Fibroblast of skin of right biceps (primary cell): ENCODE measurements around the gene CDK6.

Experiments used
- DNase-seq: peaks from one replicate; pipeline ENCODE4 v3.0.0-alpha.2; 2013

CDK6 gene

DNA sequence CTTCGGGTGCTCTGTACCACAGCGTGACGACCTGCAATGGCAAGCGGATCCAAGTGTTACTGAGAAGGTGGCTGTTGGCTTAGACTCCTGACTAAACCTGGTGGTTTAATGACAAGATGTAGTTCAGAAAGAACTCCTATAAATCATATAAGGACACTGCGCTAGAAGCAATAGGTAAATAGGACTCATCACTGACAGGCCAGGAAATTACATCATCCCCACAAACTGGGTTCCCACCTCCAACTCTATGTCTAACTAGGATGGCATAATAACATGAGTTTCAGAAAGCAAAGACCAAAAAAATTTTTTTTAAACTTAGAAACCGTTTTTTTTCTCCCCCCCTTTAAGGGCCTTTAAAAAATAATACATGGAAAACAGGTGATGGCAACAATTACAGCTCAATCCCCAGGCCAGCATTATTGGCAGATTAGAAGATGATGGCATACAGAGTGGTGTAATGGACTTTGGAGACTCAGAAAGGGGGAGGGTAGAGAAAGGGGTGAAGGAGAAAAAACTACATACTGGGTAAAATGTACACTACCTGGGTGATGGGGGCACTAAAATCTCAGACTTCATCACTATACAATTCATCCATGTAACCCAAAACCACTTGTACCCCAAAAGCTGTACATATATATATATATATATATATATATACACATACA lies 164.7 kb downstream of the CDK6 start:
- no peak for DNase-seq

DNA sequence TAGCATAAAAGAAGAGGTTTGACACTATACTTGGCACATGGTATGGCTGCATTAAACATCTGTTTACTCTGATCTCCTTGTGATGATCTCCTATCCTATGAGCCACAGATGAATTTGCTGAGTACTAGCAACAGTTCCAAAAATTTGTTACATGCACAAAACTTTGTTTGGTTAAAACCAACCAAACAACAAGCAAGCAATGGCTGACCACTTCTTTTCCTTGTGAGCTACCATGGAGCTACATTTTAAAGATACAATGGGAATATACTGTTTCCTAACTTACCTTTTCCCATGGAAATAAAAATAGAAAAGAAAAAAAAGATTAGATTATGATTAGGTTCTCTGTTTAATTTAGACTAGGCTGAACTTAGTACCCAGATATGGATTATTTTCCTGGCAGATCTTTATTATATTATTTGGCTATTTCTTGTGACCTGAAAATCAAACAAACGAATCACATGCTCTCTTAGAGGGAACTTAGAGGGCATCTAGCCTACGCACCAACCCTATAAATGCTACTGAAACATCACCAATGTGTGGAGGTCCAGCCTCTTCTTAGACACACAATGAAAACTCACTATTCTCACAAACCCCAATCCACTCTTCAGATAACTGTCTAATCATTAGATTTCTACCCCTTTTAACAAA lies 166.0 kb downstream of the CDK6 start:
- DNase-seq = no peak

DNA sequence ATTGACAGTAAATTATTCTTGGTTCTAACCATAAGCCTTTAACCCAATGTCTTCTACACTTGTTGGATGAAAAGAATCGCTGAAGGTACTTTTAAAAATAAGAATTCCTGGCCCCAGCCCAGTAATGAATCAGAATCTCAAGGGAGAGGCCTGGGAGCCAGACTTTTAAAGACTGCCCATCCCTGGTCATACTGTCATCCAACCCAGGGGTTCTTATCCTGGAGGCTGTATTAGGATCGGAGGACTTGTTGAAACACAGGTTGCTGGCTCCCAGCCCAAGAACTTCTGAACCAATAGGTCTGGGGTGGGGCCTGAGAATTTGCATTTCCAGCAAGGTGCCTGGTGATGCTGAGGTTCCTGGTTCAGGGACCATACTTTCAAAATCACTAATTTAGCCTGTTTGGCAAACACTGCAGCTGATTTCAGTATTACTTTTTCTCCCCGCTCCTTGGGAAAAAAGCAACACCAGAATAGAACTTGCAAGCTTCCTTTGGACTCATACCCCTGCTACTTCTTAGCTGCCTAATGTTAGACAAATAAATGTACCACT lies 166.7 kb downstream of the CDK6 start:
- peak; percentile 31 for DNase-seq

DNA sequence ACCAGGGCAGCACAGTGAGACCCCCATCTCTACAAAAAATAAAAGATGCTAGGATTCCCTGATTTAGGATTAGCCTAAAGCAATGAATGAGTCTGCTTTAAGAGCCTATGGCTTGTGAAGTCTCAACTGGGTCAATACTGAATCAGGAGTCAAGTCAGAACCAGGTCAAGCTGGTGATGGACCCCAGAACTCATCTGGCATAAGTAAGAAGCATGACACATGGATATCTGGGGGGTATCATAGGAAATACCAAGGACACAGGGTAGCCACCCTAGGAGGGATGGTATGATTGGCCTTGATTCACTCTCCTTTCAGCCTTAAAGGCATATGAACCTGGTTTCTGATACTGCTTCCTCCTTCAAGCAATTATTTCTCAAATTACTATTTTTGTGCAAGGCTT lies 167.8 kb downstream of the CDK6 start:
- DNase-seq = no peak

DNA sequence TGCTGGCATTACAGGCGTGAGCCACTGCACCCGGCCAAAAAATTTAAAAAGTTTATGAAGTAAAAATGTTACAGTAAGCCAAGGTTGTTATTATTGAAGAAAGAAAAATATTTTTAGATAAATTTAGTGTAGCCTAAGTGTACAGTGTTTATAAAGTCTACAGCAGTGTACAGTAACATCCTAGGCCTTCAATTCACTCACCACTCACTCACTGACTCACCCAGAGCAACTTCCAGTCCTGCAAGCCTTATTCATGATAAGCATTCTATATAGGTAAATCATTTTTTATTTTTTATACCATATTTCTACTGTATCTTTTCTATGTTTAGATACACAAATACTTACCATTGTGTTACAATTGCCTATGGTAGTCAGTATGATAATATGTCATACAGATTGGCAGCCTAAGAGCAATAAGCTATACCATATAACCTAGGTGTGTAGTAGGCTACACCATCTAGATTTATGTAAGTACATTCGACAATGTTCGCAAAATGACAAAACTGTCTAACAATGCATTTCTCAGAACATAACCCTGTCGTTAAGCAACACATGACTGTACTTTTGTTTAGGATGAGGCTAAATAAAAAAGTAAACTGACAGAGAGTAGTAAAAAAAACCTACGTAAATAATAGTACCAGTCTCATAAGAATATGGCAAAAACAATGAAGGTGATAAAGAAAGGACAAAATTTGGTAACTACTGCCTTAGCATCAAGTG lies 168.4 kb downstream of the CDK6 start:
- peak; percentile 58 for DNase-seq

DNA sequence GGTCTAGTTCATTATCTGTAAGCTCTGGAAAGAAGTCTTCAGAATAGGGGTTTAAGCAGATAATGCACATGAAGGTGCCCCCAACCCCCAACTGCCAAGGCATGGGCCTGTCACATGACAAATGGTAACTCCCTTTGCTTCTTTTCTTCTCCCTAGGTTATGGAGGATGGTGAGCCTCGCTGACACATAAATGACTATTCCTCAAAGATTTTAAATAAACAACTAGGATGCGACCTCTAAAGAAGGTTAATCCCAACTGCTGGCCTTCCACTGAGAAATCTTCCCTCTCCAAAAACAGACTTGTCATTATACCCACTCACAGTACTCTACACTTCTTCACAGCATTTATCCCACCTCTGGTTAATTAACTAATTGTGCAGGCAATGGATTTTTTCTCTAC lies 170.4 kb downstream of the CDK6 start:
- no peak for DNase-seq

DNA sequence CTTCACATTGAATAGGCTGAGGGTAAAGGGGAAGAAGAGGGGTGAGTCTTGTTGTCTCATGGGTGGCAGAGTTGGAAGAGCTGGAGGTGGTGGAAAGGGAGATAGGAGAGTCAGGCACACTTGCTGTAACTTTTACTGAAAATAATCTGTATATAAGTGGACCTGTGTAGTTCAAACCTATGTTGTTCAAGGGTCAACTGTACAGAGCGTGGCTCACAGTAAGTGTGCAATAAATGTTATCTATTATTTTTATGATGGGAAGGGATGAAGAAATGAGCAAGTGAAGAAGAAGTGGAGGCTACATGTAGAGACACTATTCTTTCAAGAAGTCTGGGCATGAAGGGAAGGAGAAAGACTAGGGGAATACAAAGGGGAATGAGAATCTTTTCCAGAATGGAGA lies 174.7 kb downstream of the CDK6 start:
- no peak for DNase-seq

DNA sequence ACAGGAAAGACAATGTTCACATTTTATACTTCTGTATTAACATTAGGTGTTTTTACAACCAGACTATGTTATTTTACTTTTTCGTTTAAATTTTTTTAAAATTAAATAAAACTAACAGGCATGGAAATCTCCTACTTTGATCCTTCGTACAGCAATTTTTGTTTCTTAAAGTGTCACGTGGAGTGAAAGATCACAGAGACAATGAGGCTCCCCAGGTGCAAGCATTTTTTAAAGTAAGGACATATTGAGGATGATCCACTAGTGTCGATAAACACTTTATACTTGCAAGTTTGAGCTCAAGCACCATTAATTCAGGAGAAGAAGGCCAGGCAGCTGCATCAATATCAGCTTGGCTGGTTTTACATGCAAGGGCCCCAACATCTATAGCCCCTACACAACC lies 177.7 kb downstream of the CDK6 start:
- DNase-seq = no peak

DNA sequence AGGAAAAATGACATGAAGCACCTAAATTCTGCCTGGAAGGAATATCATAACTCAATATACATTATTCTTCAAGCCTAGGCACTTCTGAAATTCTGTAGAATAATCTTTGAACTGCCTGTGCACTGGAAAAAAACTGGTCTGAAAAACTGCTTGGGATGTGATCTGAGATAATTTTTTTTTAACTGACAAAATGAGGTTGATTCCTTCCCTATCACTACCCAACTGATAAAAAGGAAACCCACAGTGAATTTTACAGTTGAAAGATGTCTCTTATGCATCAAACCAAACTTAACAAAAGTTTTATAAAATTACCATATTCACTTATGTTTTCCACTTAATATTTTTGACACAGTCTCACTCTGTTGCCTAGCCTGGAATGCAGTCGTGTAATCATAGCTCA lies 179.0 kb downstream of the CDK6 start:
- DNase-seq = no peak

DNA sequence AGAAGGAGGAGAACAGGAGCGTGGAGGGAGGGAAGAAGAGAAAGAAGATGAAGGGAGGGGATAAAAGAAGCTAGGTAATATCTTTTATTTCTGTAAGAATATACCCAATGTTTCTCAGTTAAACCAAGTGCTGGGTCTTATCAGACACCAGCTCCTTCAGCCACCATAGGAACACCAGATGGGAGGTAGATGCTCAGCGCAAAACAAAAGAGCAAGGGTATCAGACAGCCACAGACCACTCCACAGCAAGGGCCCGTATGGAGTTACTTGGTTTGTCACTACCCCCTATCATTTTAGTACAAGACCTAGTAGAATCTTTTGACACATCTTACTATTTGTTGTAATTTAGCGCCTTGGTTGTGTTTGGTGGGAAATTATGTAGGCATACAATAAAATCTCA lies 180.3 kb downstream of the CDK6 start:
- no peak for DNase-seq

DNA sequence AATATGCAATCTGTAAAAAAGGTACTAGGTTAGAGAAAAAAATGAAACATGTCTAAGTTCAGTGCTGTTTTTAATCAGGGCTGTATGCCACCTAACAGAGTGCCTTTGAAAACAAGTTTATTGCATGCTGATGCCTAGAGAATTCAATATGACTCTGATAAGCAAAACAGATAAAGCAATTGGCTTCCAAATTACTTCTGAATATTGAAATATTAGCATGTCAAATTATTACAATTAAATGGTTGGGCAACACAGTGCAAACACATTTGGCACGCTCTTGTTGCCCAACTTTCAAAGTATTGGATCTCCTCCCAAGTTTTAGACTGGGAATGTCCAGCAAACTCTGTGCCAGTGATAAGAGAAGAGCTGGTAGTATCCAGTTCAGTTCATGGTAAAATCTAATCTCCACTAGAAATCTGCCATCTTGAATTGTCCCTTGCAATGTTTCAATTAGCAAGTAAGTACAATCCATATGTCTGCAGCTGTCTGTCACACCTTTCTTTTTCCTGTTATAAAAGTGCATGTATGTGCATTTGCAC lies 181.0 kb downstream of the CDK6 start:
- no peak for DNase-seq

DNA sequence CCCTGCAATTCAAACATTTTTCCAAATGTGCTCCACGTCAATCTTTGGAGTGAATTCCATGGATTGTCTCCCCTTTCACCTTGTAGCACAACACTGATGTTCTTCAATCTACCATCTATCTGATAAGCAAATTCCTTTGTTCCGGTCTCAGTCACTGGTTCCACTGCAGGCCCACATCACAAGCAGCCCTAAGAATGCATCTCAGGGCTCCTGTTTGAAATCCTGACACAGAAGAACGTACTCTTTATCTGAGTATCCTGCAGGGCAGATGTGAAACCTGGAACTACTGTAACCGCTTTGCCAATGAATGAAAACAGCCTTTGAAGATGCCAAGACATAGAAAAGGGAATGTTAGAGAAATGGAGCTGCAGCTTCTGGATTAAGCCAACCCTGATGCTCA lies 183.2 kb downstream of the CDK6 start:
- DNase-seq = no peak

DNA sequence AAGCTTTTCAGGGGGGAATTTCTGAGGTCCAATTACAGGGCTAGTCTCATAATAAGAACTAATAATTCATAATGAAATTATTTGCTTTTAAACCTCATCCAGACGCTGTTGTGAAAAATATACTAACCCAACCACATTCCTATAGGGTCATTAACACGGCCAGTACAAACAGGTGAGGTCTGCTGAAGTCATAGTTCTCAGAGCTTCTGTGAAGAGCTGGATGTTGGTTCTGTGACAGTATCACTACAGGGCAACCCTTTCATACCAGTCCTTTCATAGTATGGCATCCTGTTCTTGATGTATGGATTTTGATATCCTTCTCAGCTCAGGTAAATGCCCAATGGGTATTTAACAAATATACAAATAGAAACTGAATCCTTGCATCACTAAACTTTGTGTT lies 183.8 kb downstream of the CDK6 start:
- DNase-seq = no peak

DNA sequence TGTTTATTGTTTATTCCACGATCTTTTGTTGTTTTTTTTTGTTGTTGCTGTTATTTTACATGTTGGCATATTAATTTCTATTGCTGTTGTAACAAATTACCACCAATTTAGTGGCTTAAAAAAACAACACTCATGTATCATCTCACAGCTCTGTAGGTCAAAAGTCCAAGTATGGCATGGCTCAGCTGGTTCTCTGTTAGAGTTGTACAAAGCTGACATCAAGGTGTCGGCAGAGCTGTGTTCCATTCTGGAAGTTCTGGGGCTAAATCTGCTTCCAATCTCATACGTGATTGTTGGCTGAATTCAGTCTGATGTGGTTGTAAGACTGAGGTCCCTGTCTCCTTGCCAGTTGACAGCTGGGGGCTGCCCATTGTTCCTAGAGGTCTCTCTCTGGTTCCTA lies 186.0 kb downstream of the CDK6 start:
- DNase-seq = no peak

DNA sequence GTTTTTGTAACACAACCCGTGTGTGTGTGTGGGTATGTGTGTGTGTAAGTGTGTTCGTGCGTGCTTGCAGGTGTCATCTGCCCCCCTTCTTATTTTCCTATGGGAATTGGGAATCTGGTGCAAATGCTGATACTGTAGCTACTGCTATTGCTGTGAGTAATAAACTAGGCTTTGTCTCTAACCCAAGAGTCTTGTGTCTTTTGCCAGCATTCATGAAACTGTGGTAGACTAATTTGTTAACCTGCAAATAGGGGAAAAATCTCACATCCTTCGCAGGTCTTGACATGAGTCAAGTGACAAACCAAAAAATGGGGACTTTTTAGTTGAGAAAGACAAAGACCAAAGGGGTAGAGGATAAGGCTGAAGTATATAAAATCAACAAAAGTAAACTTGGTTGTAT lies 188.3 kb downstream of the CDK6 start:
- no peak for DNase-seq

DNA sequence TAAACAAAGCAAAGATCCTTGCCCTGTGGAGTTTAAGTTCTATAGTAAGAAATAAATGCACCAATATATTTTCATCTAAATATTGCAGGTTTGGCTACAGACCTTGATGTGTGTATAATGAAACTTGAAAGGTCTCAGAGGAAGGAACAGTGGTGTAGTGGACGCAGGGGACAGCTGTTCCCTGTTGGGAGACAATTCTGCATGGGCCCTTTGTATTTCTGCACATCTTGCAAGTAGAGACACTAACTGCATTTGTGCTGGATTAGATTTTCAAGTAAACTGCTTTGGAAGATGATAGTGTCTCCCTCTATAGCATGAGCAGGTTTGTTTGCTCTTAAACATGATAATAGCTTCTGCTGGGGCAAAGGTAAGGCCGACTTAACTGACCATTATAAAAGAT lies 188.7 kb downstream of the CDK6 start:
- DNase-seq = no peak

DNA sequence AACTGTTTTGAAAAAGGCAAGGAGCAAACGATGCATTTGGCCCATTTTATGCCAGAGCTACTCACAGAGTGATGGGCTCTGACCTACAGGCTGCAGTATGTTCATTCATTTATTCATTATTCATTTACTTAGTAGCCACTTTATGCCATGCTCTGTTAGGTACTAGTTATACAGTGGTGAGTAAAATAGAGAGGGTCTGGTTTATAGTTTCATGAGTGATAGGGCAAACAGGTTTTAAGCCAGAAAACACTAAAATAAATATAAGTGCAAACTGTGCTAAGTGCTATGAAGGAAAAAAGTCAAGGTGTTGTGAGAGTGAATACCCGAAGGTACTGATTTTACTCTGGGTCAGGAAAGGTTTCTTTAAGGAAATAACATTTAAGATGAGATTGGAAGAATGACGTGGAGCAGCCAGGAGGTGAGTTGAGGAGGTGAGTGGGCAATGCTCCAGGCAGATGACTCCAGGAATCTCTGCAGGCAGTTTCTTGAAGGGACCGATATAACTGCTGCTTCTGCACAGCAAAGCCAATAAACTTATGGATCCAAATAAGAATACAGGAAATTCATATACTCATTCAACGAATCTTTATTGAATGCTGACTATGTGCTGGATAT lies 189.3 kb downstream of the CDK6 start:
- DNase-seq = no peak

DNA sequence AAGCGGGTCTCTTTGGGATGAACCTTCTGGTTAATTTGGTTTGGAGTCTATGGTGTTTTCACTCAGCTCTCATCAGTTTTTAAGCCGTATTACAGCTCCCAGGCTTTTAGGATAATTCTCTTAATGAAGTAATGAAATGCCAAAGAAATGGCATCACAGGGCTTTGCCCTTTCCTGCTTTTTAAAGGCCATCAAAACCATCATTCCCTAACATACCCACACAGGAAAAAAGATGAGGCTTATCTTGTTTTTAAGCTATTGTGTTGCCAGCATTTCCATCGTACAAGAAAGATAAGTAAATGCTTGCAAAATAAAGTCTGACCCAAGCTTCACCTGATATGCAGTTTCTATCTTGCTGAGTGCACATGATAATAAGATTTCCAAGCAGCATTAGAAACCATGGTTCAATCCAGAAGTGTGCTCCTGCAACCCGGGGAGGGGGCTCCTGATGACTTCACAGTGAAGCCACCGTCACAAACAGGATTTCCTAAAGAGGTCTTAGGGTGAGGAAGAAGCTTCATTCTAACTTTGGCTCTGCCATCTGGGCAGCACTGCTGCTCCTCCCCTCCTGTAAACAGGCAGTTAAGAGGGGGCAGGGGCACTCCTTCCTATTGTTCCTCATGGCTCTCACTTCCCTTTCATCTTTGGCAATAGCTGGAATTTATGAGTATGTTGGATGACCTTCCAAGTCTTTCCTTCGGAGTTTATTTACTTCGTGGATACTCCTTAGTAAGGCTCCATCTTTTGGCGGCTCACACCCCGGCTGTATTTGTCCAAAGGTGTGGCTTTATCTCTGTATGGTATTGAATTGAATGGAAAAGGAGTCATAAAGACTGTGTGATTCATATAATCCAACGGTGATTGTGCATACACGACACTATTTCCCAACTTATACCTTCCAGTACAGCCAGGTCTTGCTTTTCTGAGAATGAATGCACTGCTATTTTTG lies 191.0 kb downstream of the CDK6 start:
- no peak for DNase-seq

DNA sequence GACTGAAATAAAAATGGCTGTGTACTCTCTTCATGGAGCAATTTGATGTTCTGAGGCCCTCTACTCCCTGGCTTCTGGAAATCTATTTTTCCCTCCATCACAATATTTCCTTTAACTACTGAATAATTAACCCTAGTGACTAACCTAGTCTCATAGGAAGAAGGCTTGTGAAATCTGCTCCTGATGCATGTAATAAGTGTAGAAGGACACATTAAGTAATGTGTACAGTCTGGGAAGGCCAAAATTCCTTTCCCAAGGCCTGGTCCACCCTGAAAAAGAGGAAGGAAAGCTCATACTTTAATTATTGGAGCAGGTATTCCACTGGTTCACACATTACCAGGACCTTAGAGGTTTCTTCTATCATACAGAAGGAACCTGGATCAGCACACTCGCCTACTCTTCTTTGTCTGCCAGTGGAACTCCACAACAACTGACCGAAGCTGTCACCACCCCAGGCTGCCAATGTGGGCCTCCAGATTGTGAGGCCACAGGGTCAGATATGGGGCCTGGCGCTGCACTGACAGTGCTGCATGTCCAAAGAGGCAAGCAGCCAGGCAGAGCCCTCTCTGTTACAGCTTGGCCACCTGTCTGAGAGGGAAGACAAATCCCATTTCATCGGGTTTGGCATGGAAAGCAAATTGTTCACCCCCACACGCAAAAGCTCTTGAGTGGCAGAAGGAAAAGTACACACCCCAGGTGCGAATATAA lies 191.8 kb downstream of the CDK6 start:
- peak; percentile 41 for DNase-seq

DNA sequence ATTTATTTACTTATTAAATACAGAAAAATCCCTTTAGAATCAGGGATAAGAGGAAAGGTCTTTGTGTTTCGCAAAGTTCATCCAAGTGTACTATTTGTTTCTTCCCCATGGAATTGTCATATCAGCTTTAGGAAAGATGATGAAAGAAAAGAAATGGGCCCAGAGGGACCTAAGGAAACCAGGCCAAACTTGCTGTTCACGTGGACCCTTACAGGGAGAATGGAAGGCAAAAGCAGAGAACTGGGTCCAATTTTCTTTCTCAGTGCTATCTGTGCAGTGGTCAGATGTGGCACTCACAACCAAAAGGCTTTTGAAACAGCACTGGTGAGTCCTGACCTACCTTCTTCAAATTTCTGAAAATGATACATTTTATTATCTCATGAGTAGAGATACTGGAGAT lies 192.6 kb downstream of the CDK6 start:
- no peak for DNase-seq

DNA sequence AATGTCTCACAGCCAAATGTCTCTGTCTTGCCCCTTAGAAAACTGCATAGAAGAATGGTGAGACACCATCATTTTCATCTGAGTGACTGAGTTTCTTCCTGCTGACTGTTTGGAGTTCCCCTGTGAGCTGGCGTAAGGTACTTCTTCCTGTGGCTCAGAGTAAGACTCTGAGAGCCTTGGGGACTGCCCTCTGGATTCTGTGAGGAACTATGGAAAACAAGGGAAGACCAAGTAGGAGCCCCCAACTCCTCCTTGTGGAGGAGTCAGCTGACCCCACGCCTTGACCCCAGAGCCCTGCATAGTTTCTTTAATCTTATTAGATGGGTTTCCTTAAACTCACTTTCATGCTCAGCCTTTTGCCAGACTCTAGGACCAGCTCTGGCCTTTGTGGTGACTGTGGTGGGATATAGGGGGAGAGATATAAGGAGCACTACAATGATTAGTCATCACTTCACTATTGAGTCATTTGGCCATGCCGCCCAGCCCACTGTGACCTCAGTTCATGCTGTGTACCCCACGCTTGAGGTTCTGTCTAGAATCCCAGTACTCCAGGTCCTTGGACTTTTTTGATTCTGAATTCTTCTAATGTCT lies 194.4 kb downstream of the CDK6 start:
- peak; percentile 82 for DNase-seq
